HFFc6 (cell line): ENCODE data around the gene CHRNG. TPM values are rescaled to one million over a fixed set of nuclear protein-coding genes. Genes with fewer than 3 reads are reported as not detected.
"Not testable (repeated sequence)": the region's sequence is repeated elsewhere in the genome, so short reads cannot be mapped to it uniquely, and the experiment has no call there.

Experiments used
- DNase-seq: peaks from one replicate; pipeline ENCODE4 v3.0.0-alpha.2; 2018
- H3K27ac Mint-ChIP-seq: 2 replicates; pipeline ENCODE4 v1.8.0; 2020; ENCODE audit warnings: mild to moderate bottlenecking, mixed read lengths
- H3K27me3 Mint-ChIP-seq: 2 replicates; pipeline ENCODE4 v1.8.0; 2021; ENCODE audit warnings: mild to moderate bottlenecking, moderate library complexity, mixed read lengths; ENCODE audit not compliant: insufficient read depth
- H3K36me3 Mint-ChIP-seq: 2 replicates; pipeline ENCODE4 v1.8.0; 2021; ENCODE audit warnings: low read depth, mixed read lengths
- H3K4me1 Mint-ChIP-seq: 2 replicates; pipeline ENCODE4 v1.8.0; 2020; ENCODE audit warnings: low read depth, mixed read lengths
- H3K4me3 Mint-ChIP-seq: 2 replicates; pipeline ENCODE4 v1.8.0; 2020; ENCODE audit warnings: mild to moderate bottlenecking, moderate library complexity, mixed read lengths
- H3K9me3 Mint-ChIP-seq: 2 replicates; pipeline ENCODE4 v1.8.0; 2020; ENCODE audit warnings: mild to moderate bottlenecking, mixed read lengths
- CTCF ChIP-seq: fragments of 200-600 bp; sonication (generic); IDR thresholded peaks from 2 replicates; pipeline ENCODE4 v1.5.0; 2021; ENCODE audit warnings: antibody characterized with exemption, mild to moderate bottlenecking
- total RNA-seq, 6 experiments: library from RNA; stranded (reverse); fragmentation: NEBNext Ultra II Directional; extraction: Animal tissue kit (Norgen Biotek cat#: 25700); gene quantifications; 2 replicates in 1 of 6; 3 replicates in 5 of 6; pipeline ENCODE4 v1.2.3, GENCODE V29; 2021

The CHRNG gene
- total RNA-seq, 6 experiments from 2014 or later, result not detected

GRCh38 chr2:232562515-232563151 lies 23.1 kb downstream of the CHRNG start:
- no peak overlapping the region for H3K4me3 Mint-ChIP-seq
- no peak for DNase-seq
- peak overlapping the region; percentile 27; the same call in 1 of the 2 replicates for H3K27ac Mint-ChIP-seq
- H3K9me3 Mint-ChIP-seq, result no peaks in the 10 kb centered on the region
- H3K36me3 Mint-ChIP-seq, result peaks cover 58% of the 10 kb centered on the region
- no peaks in the 10 kb centered on the region; the same call in 1 of the 2 replicates for H3K27me3 Mint-ChIP-seq
- TF ChIP-seq CTCF, result 0 out of 2 replicates have a peak, but pooled peaks have one; percentile 10
- peaks cover 13% of the 10 kb centered on the region for H3K4me1 Mint-ChIP-seq

- peak; percentile 56 for DNase-seq
- Mint-ChIP-seq H3K4me3 (no peak overlapping the region), H3K36me3 (peaks cover 63% of the 10 kb centered on the region), H3K27ac (peak overlapping the region; percentile 35; the same call in 1 of the 2 replicates), H3K4me1 (peaks cover 22% of the 10 kb centered on the region), H3K9me3 (no peaks in the 10 kb centered on the region), H3K27me3 (no peaks in the 10 kb centered on the region; the same call in 1 of the 2 replicates)
- TF ChIP-seq CTCF, result no peak
Measured at GRCh38 chr2:232563580-232563979, 24.1 kb downstream of the CHRNG start.

GRCh38 chr2:232567721-232568120 lies 28.2 kb downstream of the CHRNG start:
- DNase-seq, result no peak
- Mint-ChIP-seq H3K27ac (peak overlapping the region; percentile 85), H3K9me3 (no peaks in the 10 kb centered on the region), H3K4me1 (peaks cover 28% of the 10 kb centered on the region), H3K4me3 (peak overlapping the region; percentile 11; the same call in 1 of the 2 replicates), H3K36me3 (peaks cover 64% of the 10 kb centered on the region), H3K27me3 (no peaks in the 10 kb centered on the region; the same call in 1 of the 2 replicates)
- no peak for TF ChIP-seq CTCF

GRCh38 chr2:232568161-232568560 lies 28.7 kb downstream of the CHRNG start:
- peak overlapping the region; percentile 85 for H3K27ac Mint-ChIP-seq
- peaks cover 64% of the 10 kb centered on the region for H3K36me3 Mint-ChIP-seq
- peak; percentile 91 for DNase-seq
- peaks cover 28% of the 10 kb centered on the region for H3K4me1 Mint-ChIP-seq
- H3K27me3 Mint-ChIP-seq, result no peaks in the 10 kb centered on the region; the same call in 1 of the 2 replicates
- no peaks in the 10 kb centered on the region for H3K9me3 Mint-ChIP-seq
- H3K4me3 Mint-ChIP-seq, result peak overlapping the region; percentile 11; the same call in 1 of the 2 replicates
- no peak for TF ChIP-seq CTCF

- Mint-ChIP-seq H3K4me1 (peaks cover 39% of the 10 kb centered on the region), H3K36me3 (peaks cover 53% of the 10 kb centered on the region), H3K27ac (peak overlapping the region; percentile 40; the same call in 1 of the 2 replicates), H3K27me3 (no peaks in the 10 kb centered on the region; the same call in 1 of the 2 replicates), H3K4me3 (no peak overlapping the region), H3K9me3 (no peaks in the 10 kb centered on the region)
- DNase-seq, result no peak
- TF ChIP-seq CTCF, result no peak
Measured at GRCh38 chr2:232569541-232569940, 30.0 kb downstream of the CHRNG start.

- Mint-ChIP-seq H3K4me1 (peaks cover 49% of the 10 kb centered on the region), H3K36me3 (peaks cover 50% of the 10 kb centered on the region)
- DNase-seq, H3K4me3 Mint-ChIP-seq, H3K9me3 Mint-ChIP-seq, H3K27ac Mint-ChIP-seq, H3K27me3 Mint-ChIP-seq: not testable (repeated sequence)
Measured at GRCh38 chr2:232570481-232570880, 31.0 kb downstream of the CHRNG start.
